Neural cell (in vitro differentiated cells): Measurements from ENCODE around the gene CD2AP. TPM values are rescaled to one million over a fixed set of nuclear protein-coding genes. Genes with fewer than 3 reads are reported as not detected.

ENCODE experiments used
- H2AFZ ChIP-seq: fragments of 200-600, 300-800 bp; sonication (generic), shearing (Covaris generic); 2 replicates; pipeline ENCODE4 v1.6.0; 2014; ENCODE audit warnings: low read depth, mild to moderate bottlenecking, antibody characterized with exemption, low read length, moderate library complexity
- H3F3A ChIP-seq: fragments of 200-600 bp; shearing (Covaris generic); 2 replicates; pipeline ENCODE4 v1.6.1; 2016; ENCODE audit warnings: mild to moderate bottlenecking, moderate library complexity, mixed read lengths, antibody characterized with exemption, low read length; ENCODE audit not compliant: insufficient read depth, poor library complexity, severe bottlenecking
- H3K27ac ChIP-seq: fragments of 200-600, 300-800 bp; sonication (generic), shearing (Covaris generic); 2 replicates; pipeline ENCODE4 v1.5.1; 2014; ENCODE audit warnings: mild to moderate bottlenecking, low read length, moderate library complexity
- H3K27me3 ChIP-seq: fragments of 300-800, 200-600 bp; sonication (generic), shearing (Covaris generic); 2 replicates; pipeline ENCODE4 v1.6.0; 2014; ENCODE audit warnings: mild to moderate bottlenecking, low read depth, low read length, moderate library complexity; ENCODE audit not compliant: insufficient read depth
- H3K36me3 ChIP-seq: fragments of 300-800, 200-600 bp; sonication (generic), shearing (Covaris generic); 2 replicates; pipeline ENCODE4 v1.5.1; 2014; ENCODE audit warnings: mild to moderate bottlenecking, antibody characterized with exemption, low read length, moderate library complexity; ENCODE audit not compliant: insufficient read depth
- H3K4me2 ChIP-seq: fragments of 300-800, 200-600 bp; sonication (generic), shearing (Covaris generic); 2 replicates; pipeline ENCODE4 v1.6.0; 2014; ENCODE audit warnings: mild to moderate bottlenecking, low read length
- H3K4me3 ChIP-seq: fragments of 300-800, 200-600 bp; sonication (generic), shearing (Covaris generic); 2 replicates; pipeline ENCODE4 v1.5.1; 2014; ENCODE audit warnings: mild to moderate bottlenecking, low read length, moderate library complexity
- H3K79me2 ChIP-seq: fragments of 200-600 bp; shearing (Covaris generic); replicated peaks from 2 replicates; pipeline ENCODE4 v1.6.0; 2014; ENCODE audit warnings: mild to moderate bottlenecking, low read length, moderate library complexity; ENCODE audit not compliant: insufficient read depth
- H3K9ac ChIP-seq: fragments of 300-800, 200-600 bp; sonication (generic), shearing (Covaris generic); 2 replicates; pipeline ENCODE4 v1.6.1; 2016; ENCODE audit warnings: mild to moderate bottlenecking, low read length, mixed read lengths
- H3K9me2 ChIP-seq: fragments of 200-600 bp; shearing (Covaris generic); 2 replicates; pipeline ENCODE4 v1.6.1; 2016; ENCODE audit warnings: mild to moderate bottlenecking, low read length, mixed read lengths; ENCODE audit not compliant: insufficient read depth
- H3K9me3 ChIP-seq: fragments of 200-600, 300-800 bp; sonication (generic), shearing (Covaris generic); 2 replicates; pipeline ENCODE4 v1.6.1; 2016; ENCODE audit warnings: mild to moderate bottlenecking, mixed run types, low read length, moderate library complexity, mixed read lengths
- H4K20me1 ChIP-seq: fragments of 200-600 bp; shearing (Covaris generic); 2 replicates; pipeline ENCODE4 v1.6.1; 2016; ENCODE audit warnings: mild to moderate bottlenecking, mixed run types; ENCODE audit not compliant: insufficient read depth
- CTCF ChIP-seq: fragments of 450-650 bp; IDR thresholded peaks from 2 replicates; pipeline ENCODE4 v1.5.1; 2014; ENCODE audit warnings: antibody characterized with exemption, mild to moderate bottlenecking, moderate library complexity; ENCODE audit not compliant: poor library complexity, severe bottlenecking
- EP300 ChIP-seq: fragments of 450-650 bp; conservative IDR thresholded peaks from 2 replicates; pipeline ENCODE4 v1.6.1; 2014; ENCODE audit warnings: antibody characterized with exemption, mild to moderate bottlenecking, moderate library complexity; ENCODE audit not compliant: poor library complexity, severe bottlenecking
- EZH2 ChIP-seq: fragments of 200-600, 300-800 bp; shearing (Covaris generic), sonication (generic); IDR thresholded peaks from 2 replicates; pipeline ENCODE4 v1.6.1; 2014; ENCODE audit warnings: antibody characterized with exemption, low read length, borderline replicate concordance, mild to moderate bottlenecking; ENCODE audit not compliant: insufficient read depth, poor library complexity, severe bottlenecking
- MXI1 ChIP-seq: fragments of 450-650 bp; conservative IDR thresholded peaks from 2 replicates; pipeline ENCODE4 v1.6.1; 2014; ENCODE audit warnings: antibody characterized with exemption, mild to moderate bottlenecking; ENCODE audit not compliant: poor library complexity, severe bottlenecking
- POLR2AphosphoS5 ChIP-seq: IDR thresholded peaks from 2 replicates; pipeline ENCODE4 v1.6.1; 2012
- RAD21 ChIP-seq: fragments of 450-650 bp; conservative IDR thresholded peaks from 2 replicates; pipeline ENCODE4 v1.6.1; 2014; ENCODE audit warnings: antibody characterized with exemption, mild to moderate bottlenecking, moderate library complexity
- SMC3 ChIP-seq: fragments of 450-650 bp; conservative IDR thresholded peaks from 2 replicates; pipeline ENCODE4 v1.6.1; 2014; ENCODE audit warnings: antibody characterized with exemption, mild to moderate bottlenecking, moderate library complexity; ENCODE audit not compliant: poor library complexity
- TAF1 ChIP-seq: IDR thresholded peaks from 2 replicates; pipeline ENCODE4 v1.6.1; 2012; ENCODE audit warnings: low read depth
- polyA plus RNA-seq: library from polyadenylated mRNA; depleted of rRNA; stranded (reverse); fragments of >200 nt; gene quantifications from 2 replicates; pipeline ENCODE4 v1.2.3, GENCODE V29; 2014
- TF ChIP-seq, protein P1 (sequence below): IDR thresholded peaks from 2 replicates; pipeline ENCODE4 v1.6.1; 2012; ENCODE audit warnings: borderline replicate concordance

Gene CD2AP
- polyA plus RNA-seq, 1 donor from 2014 or later: 16.8 TPM

DNA sequence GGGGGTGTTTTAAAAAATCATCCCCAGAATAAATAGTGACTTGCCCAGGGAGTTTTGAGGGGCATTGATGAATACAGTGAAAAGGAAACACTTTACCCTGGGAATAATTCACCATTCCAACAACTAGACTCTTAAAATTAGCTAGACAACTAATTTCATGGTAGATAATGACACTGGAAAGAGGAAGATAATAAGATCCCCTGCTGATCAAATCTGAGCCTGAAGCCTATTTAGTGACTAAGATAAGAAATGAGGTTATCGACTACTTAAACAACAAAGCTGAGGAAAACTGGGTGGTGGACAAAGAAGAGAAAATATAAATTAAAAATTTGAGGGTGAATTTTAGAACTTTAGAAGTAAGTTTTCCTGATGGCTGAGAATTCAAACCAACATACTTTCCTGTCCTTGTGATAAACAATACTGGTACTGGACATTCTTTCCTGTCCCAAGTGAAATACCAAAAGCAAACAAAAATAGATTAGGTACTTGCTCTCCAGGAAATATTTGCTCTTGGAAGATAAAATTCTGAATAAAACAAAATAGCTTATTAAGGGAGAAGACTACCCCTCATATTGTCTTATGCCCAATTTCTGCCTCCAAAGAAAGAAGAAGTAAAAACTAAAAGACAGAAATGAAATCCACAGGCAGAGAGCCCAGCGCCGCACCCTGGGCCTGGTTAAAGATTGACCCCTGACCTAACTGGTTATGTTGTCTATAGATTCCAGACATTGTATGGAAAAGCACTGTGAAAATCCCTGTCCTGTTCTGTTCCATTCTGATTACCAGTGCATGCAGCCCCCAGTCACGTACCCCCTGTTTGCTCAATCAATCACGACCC is 156.8 kb downstream of the CD2AP start:
- H3K36me3 ChIP-seq: no peaks in the 10 kb centered on the region
- no peak overlapping the region for H3K4me2 ChIP-seq
- no peak overlapping the region for H2AFZ ChIP-seq
- no peaks in the 10 kb centered on the region for H3K9me2 ChIP-seq
- no peak overlapping the region for H3K9ac ChIP-seq
- TF ChIP-seq RAD21: no peak
- no peak for TF ChIP-seq MXI1
- no peak for TF ChIP-seq EZH2
- no peak for TF ChIP-seq CTCF
- TF ChIP-seq TAF1: no peak
- TF ChIP-seq, protein P1, sequence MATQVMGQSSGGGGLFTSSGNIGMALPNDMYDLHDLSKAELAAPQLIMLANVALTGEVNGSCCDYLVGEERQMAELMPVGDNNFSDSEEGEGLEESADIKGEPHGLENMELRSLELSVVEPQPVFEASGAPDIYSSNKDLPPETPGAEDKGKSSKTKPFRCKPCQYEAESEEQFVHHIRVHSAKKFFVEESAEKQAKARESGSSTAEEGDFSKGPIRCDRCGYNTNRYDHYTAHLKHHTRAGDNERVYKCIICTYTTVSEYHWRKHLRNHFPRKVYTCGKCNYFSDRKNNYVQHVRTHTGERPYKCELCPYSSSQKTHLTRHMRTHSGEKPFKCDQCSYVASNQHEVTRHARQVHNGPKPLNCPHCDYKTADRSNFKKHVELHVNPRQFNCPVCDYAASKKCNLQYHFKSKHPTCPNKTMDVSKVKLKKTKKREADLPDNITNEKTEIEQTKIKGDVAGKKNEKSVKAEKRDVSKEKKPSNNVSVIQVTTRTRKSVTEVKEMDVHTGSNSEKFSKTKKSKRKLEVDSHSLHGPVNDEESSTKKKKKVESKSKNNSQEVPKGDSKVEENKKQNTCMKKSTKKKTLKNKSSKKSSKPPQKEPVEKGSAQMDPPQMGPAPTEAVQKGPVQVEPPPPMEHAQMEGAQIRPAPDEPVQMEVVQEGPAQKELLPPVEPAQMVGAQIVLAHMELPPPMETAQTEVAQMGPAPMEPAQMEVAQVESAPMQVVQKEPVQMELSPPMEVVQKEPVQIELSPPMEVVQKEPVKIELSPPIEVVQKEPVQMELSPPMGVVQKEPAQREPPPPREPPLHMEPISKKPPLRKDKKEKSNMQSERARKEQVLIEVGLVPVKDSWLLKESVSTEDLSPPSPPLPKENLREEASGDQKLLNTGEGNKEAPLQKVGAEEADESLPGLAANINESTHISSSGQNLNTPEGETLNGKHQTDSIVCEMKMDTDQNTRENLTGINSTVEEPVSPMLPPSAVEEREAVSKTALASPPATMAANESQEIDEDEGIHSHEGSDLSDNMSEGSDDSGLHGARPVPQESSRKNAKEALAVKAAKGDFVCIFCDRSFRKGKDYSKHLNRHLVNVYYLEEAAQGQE: no peak
- no peak for TF ChIP-seq EP300
- TF ChIP-seq POLR2AphosphoS5: no peak
- no peak for TF ChIP-seq SMC3
- H3K9me3 ChIP-seq: no peaks in the 10 kb centered on the region
- H3K27ac ChIP-seq: no peak overlapping the region
- no peaks in the 10 kb centered on the region for H3K79me2 ChIP-seq
- H3K4me3 ChIP-seq: no peak overlapping the region
- no peaks in the 10 kb centered on the region for H3F3A ChIP-seq
- no peaks in the 10 kb centered on the region for H4K20me1 ChIP-seq
- H3K27me3 ChIP-seq: no peaks in the 10 kb centered on the region

- Histone ChIP-seq H3K4me2 (no peak overlapping the region), H3K27me3 (no peaks in the 10 kb centered on the region), H3F3A (no peaks in the 10 kb centered on the region), H3K27ac (no peak overlapping the region), H3K9ac (no peak overlapping the region), H2AFZ (no peak overlapping the region), H3K4me3 (no peak overlapping the region), H3K79me2 (no peaks in the 10 kb centered on the region), H3K36me3 (no peaks in the 10 kb centered on the region), H3K9me3 (no peaks in the 10 kb centered on the region), H4K20me1 (no peaks in the 10 kb centered on the region), H3K9me2 (no peaks in the 10 kb centered on the region)
- TF ChIP-seq POLR2AphosphoS5 (no peak), TAF1 (no peak), RAD21 (no peak), MXI1 (no peak), EZH2 (no peak), EP300 (no peak), CTCF (no peak), SMC3 (no peak)
- TF ChIP-seq, protein P1: no peak
Observed at GRCh38 chr6:47646689-47647088, 169.1 kb downstream of the CD2AP start.
